H1 (cell line): ENCODE measurements around the gene DAP. TPM values are rescaled to one million over a fixed set of nuclear protein-coding genes. Genes with fewer than 3 reads are reported as not detected.

Experiments
- CTCF ChIA-PET: fragments of 300-600 bp; sonication (Branson Sonifier 250); formaldehyde crosslinking; loops from one replicate; lab custom pipeline; 2021; ENCODE audit not compliant: partially characterized antibody; lab: Charles Lee
- POLR2A ChIA-PET: fragments of 300-600 bp; sonication (Branson Sonifier 250); formaldehyde crosslinking; loops from one replicate; lab custom pipeline; 2021; ENCODE audit warnings: inconsistent platforms; ENCODE audit not compliant: partially characterized antibody; lab: Charles Lee
- DNase-seq, 2 experiments: peaks; one replicate each; pipeline versions ENCODE4 v3.0.0 to v3.0.0-alpha.2; 2010 to 2022; ENCODE audit warnings: low spot score in 2 of 2, low read depth in 1 of 2, mixed read lengths in 1 of 2
- FAIRE-seq: peaks from 2 replicates; lab custom pipeline; 2011; peaks lifted over from hg19 to GRCh38; lab: Jason Lieb, UNC
- H2AFZ ChIP-seq: 2 replicates; pipeline ENCODE4 v1.8.1; 2012; ENCODE audit warnings: low read length, inconsistent platforms
- H2AK5ac ChIP-seq: 2 replicates; pipeline ENCODE4 v1.6.1; 2013; ENCODE audit warnings: low read depth, low read length
- H2BK120ac ChIP-seq: replicated peaks from 2 replicates; pipeline ENCODE3; 2013; ENCODE audit warnings: low read depth, low read length, inconsistent platforms
- H2BK12ac ChIP-seq: 2 replicates; pipeline ENCODE4 v1.6.1; 2013; ENCODE audit warnings: low read depth, low read length
- H2BK15ac ChIP-seq: 2 replicates; pipeline ENCODE4 v1.6.1; 2013; ENCODE audit warnings: low read length
- H2BK20ac ChIP-seq: 2 replicates; pipeline ENCODE4 v1.6.1; 2013; ENCODE audit warnings: low read length
- H2BK5ac ChIP-seq: 2 replicates; pipeline ENCODE4 v1.6.1; 2013; ENCODE audit warnings: low read depth, low read length
- H3K14ac ChIP-seq: 2 replicates; pipeline ENCODE4 v1.6.1; 2013; ENCODE audit warnings: inconsistent platforms; ENCODE audit not compliant: insufficient read length
- H3K18ac ChIP-seq: 2 replicates; pipeline ENCODE4 v1.6.1; 2013; ENCODE audit warnings: low read length; ENCODE audit errors: extremely low read depth
- H3K23ac ChIP-seq: 2 replicates; pipeline ENCODE4 v1.6.1; 2013; ENCODE audit warnings: inconsistent platforms; ENCODE audit not compliant: insufficient read length
- H3K23me2 ChIP-seq: 2 replicates; pipeline ENCODE4 v1.6.1; 2013; ENCODE audit warnings: low read depth, low read length
- H3K27ac ChIP-seq: 2 replicates; pipeline ENCODE4 v1.6.1; 2011; ENCODE audit warnings: low read depth, low read length, inconsistent platforms
- H3K27me3 ChIP-seq, 4 experiments: replicated peaks in 1 of 4; 1 replicate in 1 of 4; 2 replicates in 3 of 4; pipeline versions ENCODE4 v1.6.1 to v1.8.1; 2011 to 2013; ENCODE audit warnings: low read length in 3 of 4, mild to moderate bottlenecking in 3 of 4, inconsistent platforms in 2 of 4, mixed read lengths in 2 of 4, moderate library complexity in 1 of 4; ENCODE audit not compliant: control insufficient read depth in 3 of 4, insufficient read depth in 3 of 4; ENCODE audit errors: extremely low read depth in 1 of 4
- H3K36me3 ChIP-seq, 4 experiments: 2 replicates each; pipeline versions ENCODE4 v1.6.1 to v1.8.1; 2011 to 2013; ENCODE audit warnings: mild to moderate bottlenecking in 4 of 4, low read length in 3 of 4, moderate library complexity in 2 of 4, control low read depth in 1 of 4, inconsistent platforms in 1 of 4; ENCODE audit not compliant: insufficient read depth in 4 of 4, control insufficient read depth in 2 of 4
- H3K4ac ChIP-seq: replicated peaks from 2 replicates; pipeline ENCODE3; 2013; ENCODE audit warnings: low read length, low read depth, mixed read lengths, inconsistent platforms; ENCODE audit not compliant: insufficient read length
- H3K4me1 ChIP-seq, 4 experiments: replicated peaks in 1 of 4; 1 replicate in 1 of 4; 2 replicates in 3 of 4; pipeline versions ENCODE4 v1.6.1 to v1.8.1; 2011 to 2013; ENCODE audit warnings: low read length in 3 of 4, inconsistent platforms in 2 of 4, mixed read lengths in 1 of 4; ENCODE audit not compliant: insufficient read depth in 4 of 4, control insufficient read depth in 3 of 4
- H3K4me2 ChIP-seq, 2 experiments: 2 replicates each; pipeline versions ENCODE4 v1.6.1 to v1.8.1; 2011 to 2013; ENCODE audit warnings: low read depth in 2 of 2, low read length in 2 of 2, control low read depth in 1 of 2, inconsistent platforms in 1 of 2, mild to moderate bottlenecking in 1 of 2; ENCODE audit not compliant: insufficient read depth in 1 of 2
- H3K4me3 ChIP-seq, 4 experiments: fragments of 200-600, 300-600 bp in 1 of 4; sonication (generic), shearing (Covaris generic), sonication (Bioruptor Twin) in 1 of 4; 2 replicates each; pipeline versions ENCODE4 v1.5.1 to v1.8.1; 2011 to 2016; ENCODE audit warnings: low read length in 4 of 4, low read depth in 3 of 4, control low read depth in 2 of 4, inconsistent platforms in 2 of 4, mild to moderate bottlenecking in 2 of 4, mixed read lengths in 1 of 4, moderate library complexity in 1 of 4; ENCODE audit not compliant: insufficient read depth in 2 of 4; ENCODE audit errors: extremely low read depth in 1 of 4
- H3K56ac ChIP-seq: replicated peaks from 2 replicates; pipeline ENCODE3; 2013; ENCODE audit warnings: low read depth, mild to moderate bottlenecking, mixed read lengths, low read length, inconsistent platforms; ENCODE audit not compliant: insufficient read length
- H3K79me1 ChIP-seq: 2 replicates; pipeline ENCODE4 v1.6.1; 2013; ENCODE audit warnings: low read depth, low read length, control low read depth
- H3K79me2 ChIP-seq, 2 experiments: 2 replicates each; pipeline versions ENCODE4 v1.6.1 to v1.8.1; 2012 to 2013; ENCODE audit warnings: low read length in 2 of 2, mild to moderate bottlenecking in 2 of 2, inconsistent platforms in 1 of 2; ENCODE audit not compliant: insufficient read depth in 2 of 2, control insufficient read depth in 1 of 2
- H3K9ac ChIP-seq, 4 experiments: replicated peaks in 1 of 4; 1 replicate in 1 of 4; 2 replicates in 3 of 4; pipeline versions ENCODE4 v1.6.1 to v1.8.1; 2011 to 2013; ENCODE audit warnings: low read depth in 3 of 4, low read length in 3 of 4, control low read depth in 2 of 4, mild to moderate bottlenecking in 2 of 4, moderate library complexity in 2 of 4, inconsistent platforms in 1 of 4; ENCODE audit errors: extremely low read depth in 1 of 4
- H3K9me3 ChIP-seq, 2 experiments: 2 replicates each; pipeline versions ENCODE4 v1.6.1 to v1.8.1; 2012 to 2013; ENCODE audit warnings: mild to moderate bottlenecking in 2 of 2, moderate library complexity in 2 of 2, control low read depth in 1 of 2, inconsistent platforms in 1 of 2, low read depth in 1 of 2, low read length in 1 of 2, mixed read lengths in 1 of 2; ENCODE audit not compliant: insufficient read depth in 2 of 2
- H4K20me1 ChIP-seq, 2 experiments: replicated peaks in 1 of 2; 2 replicates each; pipeline versions ENCODE3 to v1.8.1; 2011 to 2013; ENCODE audit warnings: inconsistent platforms in 2 of 2, low read length in 2 of 2, mild to moderate bottlenecking in 1 of 2; ENCODE audit not compliant: insufficient read depth in 2 of 2, control insufficient read depth in 1 of 2
- H4K5ac ChIP-seq: 2 replicates; pipeline ENCODE4 v1.6.1; 2013; ENCODE audit warnings: low read length, low read depth, mixed read lengths, inconsistent platforms; ENCODE audit not compliant: insufficient read length
- H4K8ac ChIP-seq: 2 replicates; pipeline ENCODE4 v1.8.0; 2013; ENCODE audit warnings: mild to moderate bottlenecking, moderate library complexity, low read length, inconsistent platforms; ENCODE audit not compliant: insufficient read depth; ENCODE audit errors: extremely low read depth
- H4K91ac ChIP-seq: replicated peaks from 2 replicates; pipeline ENCODE3; 2013; ENCODE audit warnings: low read length, mixed read lengths, inconsistent platforms; ENCODE audit not compliant: insufficient read length
- BRCA1 ChIP-seq: IDR thresholded peaks from 2 replicates; pipeline ENCODE4 v1.6.1; 2012; ENCODE audit warnings: low read depth, low read length, improper control_type of control experiment
- CHD1 ChIP-seq: IDR thresholded peaks from 2 replicates; pipeline ENCODE4 v1.6.1; 2012; ENCODE audit warnings: low read depth, low read length, improper control_type of control experiment
- EGR1 ChIP-seq: IDR thresholded peaks from 2 replicates; pipeline ENCODE4 v1.6.1; 2011; ENCODE audit warnings: low read depth, low read length, borderline replicate concordance
- GABPA ChIP-seq: IDR thresholded peaks from 2 replicates; pipeline ENCODE4 v1.6.1; 2011; ENCODE audit warnings: mild to moderate bottlenecking, low read length, moderate library complexity, borderline replicate concordance; ENCODE audit not compliant: insufficient read depth
- GTF2F1 ChIP-seq: IDR thresholded peaks from 2 replicates; pipeline ENCODE4 v1.6.1; 2012; ENCODE audit warnings: low read depth, low read length, improper control_type of control experiment, borderline replicate concordance
- POLR2AphosphoS5 ChIP-seq: IDR thresholded peaks from 2 replicates; pipeline ENCODE4 v1.6.1; 2011; ENCODE audit warnings: low read depth, low read length
- SIX5 ChIP-seq: IDR thresholded peaks from 2 replicates; pipeline ENCODE4 v1.6.1; 2011; ENCODE audit warnings: mild to moderate bottlenecking, low read depth, low read length
- SP1 ChIP-seq: IDR thresholded peaks from 2 replicates; pipeline ENCODE4 v1.6.1; 2011; ENCODE audit warnings: low read depth, low read length
- WGBS, 2 experiments: shearing (Covaris generic) in 1 of 2; methylation state at CpG; one replicate each; pipeline versions ENCODE4 v1.1.6 to v1.1.7; 2013 to 2015; ENCODE audit warnings: low lambda C conversion rate in 2 of 2, mixed read lengths in 2 of 2, inconsistent platforms in 1 of 2, low coverage in 1 of 2, missing lambda C conversion rate in 1 of 2; ENCODE audit not compliant: insufficient replicate concordance in 2 of 2, insufficient coverage in 1 of 2, insufficient read length in 1 of 2; ENCODE audit errors: extremely low coverage in 1 of 2, missing lambda C conversion rate in 1 of 2; 5-methylcytosine and 5-hydroxymethylcytosine counted together
- polyA plus RNA-seq, 7 experiments: library from polyadenylated mRNA; depleted of rRNA in 3 of 7; stranded (reverse) in 5 of 7; unstranded in 2 of 7; fragments of >200 nt in 5 of 7; fragments of 200-250 nt in 2 of 7; gene quantifications; 1 replicate in 5 of 7; 2 replicates in 1 of 7; 4 replicates in 1 of 7; pipeline versions ENCODE4 v1.2.1 to v1.2.3, GENCODE V29; 2011 to 2013; ENCODE audit warnings: missing spikeins in 2 of 7, mixed read lengths in 2 of 7
- total RNA-seq: library from RNA; stranded (reverse); fragmentation: NEBNext Ultra II Directional; extraction: Animal tissue kit (Norgen Biotek cat#: 25700); gene quantifications from 2 replicates; pipeline ENCODE4 v1.2.1, GENCODE V29; 2021

The DAP gene
- total and polyA plus RNA-seq, 2 of the 8 experiments (the other 6 are each of a cell fraction or from before 2014, with no cell fraction given) = 26.2 to 44.4 TPM

DNA sequence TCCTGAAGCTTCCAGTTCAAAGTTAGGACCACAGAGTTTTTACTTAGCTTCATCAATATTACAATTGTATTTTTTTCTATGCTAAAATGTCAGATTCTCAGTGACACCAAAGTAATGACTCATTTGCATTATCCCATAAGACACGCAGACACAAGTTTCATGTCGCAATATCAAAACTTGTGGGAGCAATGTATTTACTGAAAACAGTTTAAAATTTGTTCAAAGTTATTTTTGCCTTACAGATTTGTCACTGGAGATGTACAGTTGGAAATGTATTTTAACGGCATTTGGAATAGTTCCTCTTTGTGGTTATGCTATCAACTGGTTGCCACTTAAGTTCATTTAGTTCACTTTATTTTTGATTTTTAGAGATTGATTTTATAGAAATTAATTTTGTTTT, 36.2 kb upstream of the DAP start:
- TF ChIP-seq CHD1 = no peak
- no peak for TF ChIP-seq SIX5
- TF ChIP-seq GABPA = no peak
- TF ChIP-seq GTF2F1 = no peak
- TF ChIP-seq EGR1 = no peak
- no peak for TF ChIP-seq BRCA1
- TF ChIP-seq POLR2AphosphoS5 = no peak
- no peak for TF ChIP-seq SP1
- no peaks in the 10 kb centered on the region for H3K27me3 ChIP-seq
- no peak overlapping the region for H3K4ac ChIP-seq
- no peaks in the 10 kb centered on the region for H3K79me2 ChIP-seq
- H3K4me1 ChIP-seq = no peaks in the 10 kb centered on the region; a peak in 2 of 7 replicates
- WGBS, 2 experiments = 77% methylated on average over 3 of the region's 3 CpGs; no CpG with 5 or more reads in 1 of the 2 experiments
- no peaks in the 10 kb centered on the region for H4K20me1 ChIP-seq
- H3K9me3 ChIP-seq = no peaks in the 10 kb centered on the region
- no peaks in the 10 kb centered on the region for H3K36me3 ChIP-seq
- H3K56ac ChIP-seq = no peak overlapping the region
- no peak for FAIRE-seq
- no peaks in the 10 kb centered on the region for H3K79me1 ChIP-seq
- no peak overlapping the region for H4K8ac ChIP-seq
- no peak overlapping the region for H3K4me2 ChIP-seq
- no peak overlapping the region for H3K14ac ChIP-seq
- ChIA-PET POLR2A (no interaction called here), CTCF (interaction anchor here (1.6 kb wide), 1 partner anchor 95 kb away, joined by 5 read pairs; no protein-coding TSS in a partner anchor)
- no peak overlapping the region for H2BK15ac ChIP-seq
- H3K9ac ChIP-seq = no peak overlapping the region
- H2BK5ac ChIP-seq = no peak overlapping the region
- no peak overlapping the region for H2BK12ac ChIP-seq
- H4K91ac ChIP-seq = no peak overlapping the region
- H2AFZ ChIP-seq = no peak overlapping the region
- no peak overlapping the region for H3K27ac ChIP-seq
- DNase-seq = no peak
- no peak overlapping the region for H3K18ac ChIP-seq
- H2BK20ac ChIP-seq = no peak overlapping the region
- H3K23me2 ChIP-seq = no peaks in the 10 kb centered on the region; the same call in 1 of the 2 replicates
- no peak overlapping the region for H3K23ac ChIP-seq
- no peak overlapping the region for H2BK120ac ChIP-seq
- H3K4me3 ChIP-seq = no peak overlapping the region
- H2AK5ac ChIP-seq = no peak overlapping the region
- no peak overlapping the region for H4K5ac ChIP-seq
